Heart left ventricle (tissue), 16 donors: ENCODE results near the gene TGIF1. TPM values are rescaled to one million over a fixed set of nuclear protein-coding genes. Genes with fewer than 3 reads are reported as not detected.
A peak's percentile ranks its signal among the peaks of the same experiment; 100 is the strongest.

Source experiments
- ATAC-seq, 4 donors: fragments of 200-7000 bp; cut with Tn5 transposase; one replicate each; pipeline ENCODE4 v1.9.1; 2020 to 2022; ENCODE audit warnings: moderate library complexity in 4 of 4, mild to moderate bottlenecking in 3 of 4, moderate number of reproducible peaks in 1 of 4
- DNase-seq, 5 donors: peaks; one replicate each; pipeline ENCODE4 v3.0.0-alpha.2; 2020
- H3K27ac ChIP-seq, 12 donors: fragments of 200-600 bp; sonication (generic) in 4 of 12; one replicate each; pipeline versions ENCODE4 v1.5.0 to v1.8.0; 2016 to 2022; ENCODE audit warnings: mild to moderate bottlenecking in 2 of 12
- H3K27me3 ChIP-seq, 9 donors: fragments of 200-600 bp; sonication (generic) in 2 of 9; one replicate each; pipeline versions ENCODE4 v1.5.1 to v1.8.0; 2016 to 2022; ENCODE audit warnings: mild to moderate bottlenecking in 3 of 9
- H3K36me3 ChIP-seq, 9 donors: fragments of 200-600 bp; sonication (generic) in 2 of 9; one replicate each; pipeline versions ENCODE4 v1.5.0 to v1.8.0; 2018 to 2022; ENCODE audit warnings: mild to moderate bottlenecking in 2 of 9
- H3K4me1 ChIP-seq, 12 donors: fragments of 200-600 bp; sonication (generic) in 4 of 12; one replicate each; pipeline versions ENCODE4 v1.5.0 to v1.8.0; 2016 to 2022; ENCODE audit warnings: mild to moderate bottlenecking in 3 of 12
- H3K4me3 ChIP-seq, 12 donors: fragments of 200-600 bp; sonication (generic) in 4 of 12; one replicate each; pipeline versions ENCODE4 v1.5.0 to v1.8.0; 2017 to 2022; ENCODE audit warnings: mild to moderate bottlenecking in 9 of 12, moderate library complexity in 4 of 12
- H3K9me3 ChIP-seq, 12 donors: fragments of 200-600 bp; sonication (generic) in 4 of 12; one replicate each; pipeline versions ENCODE4 v1.5.0 to v1.8.0; 2016 to 2022; ENCODE audit warnings: mild to moderate bottlenecking in 1 of 12
- POLR2A ChIP-seq, 2 donors: fragments of 450-650 bp; IDR thresholded peaks; one replicate each; pipeline ENCODE4 v1.6.1; 2017; ENCODE audit warnings: antibody characterized with exemption in 2 of 2, mild to moderate bottlenecking in 2 of 2, moderate library complexity in 2 of 2
- WGBS, 4 donors: extraction: QIAGEN DNeasy Blood & Tissue Kit in 2 of 4; methylation state at CpG; one replicate each; pipeline versions ENCODE4 v1.1.5 to v1.1.7; 2013 to 2018; 5-methylcytosine and 5-hydroxymethylcytosine counted together
- intact Hi-C, 10 donors: fragments of 100-400 bp; cut with DNase I; formaldehyde crosslinking; loops; one replicate each; pipeline versions ENCODE4 v1.11.1 to v1.14.2; 2022
- polyA plus RNA-seq, 2 donors: library from polyadenylated mRNA; stranded (reverse); fragments of 200-250 nt; gene quantifications; one replicate each; pipeline ENCODE4 v1.2.3, GENCODE V29; 2013
- total RNA-seq, 9 donors: library from RNA; depleted of rRNA in 2 of 9; stranded (reverse); fragments of >200 nt in 2 of 9; fragmentation: NEBNext Ultra II Directional in 3 of 9; extraction: Animal tissue kit (Norgen Biotek cat#: 25700) in 3 of 9; gene quantifications; one replicate each; pipeline versions ENCODE4 v1.1.0 to v1.2.4, GENCODE V29; 2016 to 2023
- TF ChIP-seq, protein P1 (sequence below), 12 donors: fragments of 200-600 bp; sonication (generic) in 4 of 12; IDR thresholded peaks; one replicate each; pipeline versions ENCODE4 v1.5.0 to v1.8.0; 2018 to 2022; ENCODE audit warnings: antibody characterized with exemption in 12 of 12, mild to moderate bottlenecking in 5 of 12
- donor health status: ischemic (EF 13 %, LVEDD 7.1; RV severe dilation, severe dysfunction).
- donor health status: healthy with polysubstance abuse.
- donor health status: DM: no; HTN: yes; CAD: no.
- donor health status: DM: no; HTN: no; CAD: no.
- donor health status: ischemic (EF 25% LVEDD 6.9; RV normal size, moderate dysfunction).
- donor health status: ischemic (EF 25% LVEDD 5.7; RV mildly dilated, moderate dysfunction).
- donor health status: healthy.
- donor health status: DM: yes; HTN: yes; CAD: no.
- donor health status: ischemic (EF 35%, LVEDD 5.7; RV mildly dilated, moderate dysfunction).
- donor health status: nonischemic (EF 11% LVEDD 7.7; RV severe dilation, severe dysfunction).
- donor health status: DM: yes; HTN: yes; CAD: no.
- donor health status: PGD.
- donor health status: ischemic (EF 29% LVEDD 5.4; RV normal size, mild dysfunction).
- donor health status: nonischemic (EF 23%, LVEDD 6.1; RV moderate dilation, normal function).

TGIF1 gene
- total and polyA plus RNA-seq, 11 donors = 5.0 to 37.5 (median 15.4) TPM

DNA sequence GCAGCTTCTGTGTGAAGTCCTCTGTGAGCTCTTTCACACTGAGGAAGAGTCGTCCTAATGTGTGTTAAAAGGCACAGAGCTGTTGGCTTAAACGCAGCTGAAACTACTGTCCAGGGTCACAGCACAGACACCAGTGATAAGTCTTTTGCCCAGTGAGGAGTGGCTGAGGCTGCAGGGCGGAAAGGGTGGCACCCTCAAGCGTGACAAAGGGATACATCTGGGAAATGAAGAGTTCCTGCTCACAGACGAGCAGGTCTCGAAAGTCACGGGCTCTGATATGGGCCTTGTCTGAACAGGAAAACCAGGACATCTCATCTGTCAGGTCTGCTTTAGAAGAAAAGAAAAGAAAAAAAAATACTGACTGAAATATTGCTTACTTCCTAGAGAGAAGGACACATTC is 36.5 kb downstream of the TGIF1 start:
- no peak overlapping the region for H3K27ac ChIP-seq
- no peaks in the 10 kb centered on the region for H3K9me3 ChIP-seq
- H3K36me3 ChIP-seq = no peaks in the 10 kb centered on the region
- ATAC-seq (peak in 1 of 4 donors; percentile 26), DNase-seq (no peak)
- intact Hi-C loops = no loop called here
- TF ChIP-seq POLR2A (IDR thresholded peaks at IDR 0.05) = no peak
- TF ChIP-seq, protein P1, sequence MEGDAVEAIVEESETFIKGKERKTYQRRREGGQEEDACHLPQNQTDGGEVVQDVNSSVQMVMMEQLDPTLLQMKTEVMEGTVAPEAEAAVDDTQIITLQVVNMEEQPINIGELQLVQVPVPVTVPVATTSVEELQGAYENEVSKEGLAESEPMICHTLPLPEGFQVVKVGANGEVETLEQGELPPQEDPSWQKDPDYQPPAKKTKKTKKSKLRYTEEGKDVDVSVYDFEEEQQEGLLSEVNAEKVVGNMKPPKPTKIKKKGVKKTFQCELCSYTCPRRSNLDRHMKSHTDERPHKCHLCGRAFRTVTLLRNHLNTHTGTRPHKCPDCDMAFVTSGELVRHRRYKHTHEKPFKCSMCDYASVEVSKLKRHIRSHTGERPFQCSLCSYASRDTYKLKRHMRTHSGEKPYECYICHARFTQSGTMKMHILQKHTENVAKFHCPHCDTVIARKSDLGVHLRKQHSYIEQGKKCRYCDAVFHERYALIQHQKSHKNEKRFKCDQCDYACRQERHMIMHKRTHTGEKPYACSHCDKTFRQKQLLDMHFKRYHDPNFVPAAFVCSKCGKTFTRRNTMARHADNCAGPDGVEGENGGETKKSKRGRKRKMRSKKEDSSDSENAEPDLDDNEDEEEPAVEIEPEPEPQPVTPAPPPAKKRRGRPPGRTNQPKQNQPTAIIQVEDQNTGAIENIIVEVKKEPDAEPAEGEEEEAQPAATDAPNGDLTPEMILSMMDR (IDR thresholded peaks at IDR 0.05) = no peak
- H3K4me3 ChIP-seq = no peak overlapping the region
- no peaks in the 10 kb centered on the region for H3K27me3 ChIP-seq
- no peaks in the 10 kb centered on the region for H3K4me1 ChIP-seq
- WGBS, 4 donors = 58 to 60% (median 58%) methylated on average over 7 of the region's 7 CpGs

DNA sequence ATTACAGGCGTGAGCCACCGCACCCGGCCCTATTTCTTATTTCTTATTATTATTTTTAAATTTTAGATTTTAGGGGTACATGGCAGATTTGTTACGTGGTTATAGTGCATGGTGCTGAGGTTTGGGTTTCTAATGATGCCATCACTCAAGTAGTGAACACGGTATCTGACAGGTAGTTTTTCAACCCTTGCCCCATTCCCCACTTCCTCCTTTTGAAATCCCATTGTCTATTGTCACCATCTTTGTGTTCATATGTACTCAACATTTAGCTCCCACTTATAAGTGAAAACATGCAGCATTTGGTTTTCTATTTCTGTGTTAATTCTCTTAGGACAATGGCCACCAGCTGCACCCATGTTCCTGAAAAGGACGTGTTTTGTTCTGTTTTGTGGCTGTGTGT is 39.5 kb downstream of the TGIF1 start:
- no peak for DNase-seq
- TF ChIP-seq, protein P1 (IDR thresholded peaks at IDR 0.05) = no peak
- TF ChIP-seq POLR2A (IDR thresholded peaks at IDR 0.05) = no peak
- 92 to 94% (median 93%) methylated on average over 6 of the region's 6 CpGs for WGBS, 4 donors
- Histone ChIP-seq H3K9me3 (no peaks in the 10 kb centered on the region), H3K27ac (no peak overlapping the region), H3K4me1 (no peaks in the 10 kb centered on the region), H3K36me3 (no peaks in the 10 kb centered on the region), H3K27me3 (no peaks in the 10 kb centered on the region), H3K4me3 (no peak overlapping the region)
- intact Hi-C loops = no loop called here
- no peak for ATAC-seq

DNA sequence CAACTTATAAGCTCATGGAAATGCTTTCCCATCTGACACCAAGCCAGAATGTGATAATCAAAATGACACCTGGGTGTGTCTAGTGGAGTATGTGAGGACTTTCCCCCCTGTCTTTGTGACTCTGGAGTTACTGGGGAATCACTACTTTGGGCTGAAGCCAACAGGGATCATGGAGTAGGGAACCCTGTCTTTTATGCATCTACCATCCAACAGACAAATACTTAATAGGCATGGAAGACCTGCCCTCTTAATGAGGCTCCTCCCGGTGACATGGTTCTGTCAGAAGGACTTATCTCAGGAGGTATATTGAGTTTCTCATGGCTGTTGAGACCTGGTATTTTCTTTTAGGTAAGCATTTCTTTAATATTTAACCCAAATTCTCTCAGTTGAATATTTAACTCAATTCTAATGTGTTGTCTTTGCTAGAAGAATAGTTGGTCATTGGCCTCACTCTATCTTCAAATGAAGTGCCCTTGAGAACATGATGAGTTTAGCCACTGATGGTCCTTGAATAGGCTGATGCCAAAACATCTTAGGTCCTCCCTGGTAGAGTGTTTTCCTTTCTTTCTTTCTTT is 42.1 kb downstream of the TGIF1 start:
- intact Hi-C loops = no loop called here
- ATAC-seq = no peak
- no peaks in the 10 kb centered on the region for H3K36me3 ChIP-seq
- no peak overlapping the region for H3K4me3 ChIP-seq
- no peak for DNase-seq
- TF ChIP-seq, protein P1 (IDR thresholded peaks at IDR 0.05) = no peak
- no peak for TF ChIP-seq POLR2A (IDR thresholded peaks at IDR 0.05)
- H3K27ac ChIP-seq = no peak overlapping the region
- no peaks in the 10 kb centered on the region for H3K9me3 ChIP-seq
- 0 to 100% (median 43%) methylated on average over 1 of the region's 1 CpG for whole genome bisulfite sequencing, 4 donors
- no peaks in the 10 kb centered on the region for H3K4me1 ChIP-seq
- H3K27me3 ChIP-seq = no peaks in the 10 kb centered on the region

DNA sequence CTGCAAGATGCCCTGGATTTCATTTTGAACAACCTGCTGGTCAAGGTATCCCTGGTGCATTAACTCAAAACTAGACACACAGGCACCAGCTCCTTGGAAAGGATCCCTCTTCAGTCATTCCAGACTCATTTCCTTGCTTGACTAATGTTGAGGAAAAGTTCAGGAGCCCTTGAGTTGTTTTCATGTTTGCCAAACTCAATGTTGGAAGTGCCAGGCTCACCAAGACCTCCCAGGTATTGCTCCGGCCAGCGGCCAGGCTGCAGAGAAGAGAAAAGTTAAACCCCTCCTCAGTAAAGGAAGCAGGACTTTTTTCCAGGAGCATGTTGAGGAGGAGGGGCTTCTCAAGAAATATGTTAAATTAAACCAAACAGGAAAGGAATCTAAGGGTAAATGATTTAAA is 42.7 kb downstream of the TGIF1 start:
- Histone ChIP-seq H3K27ac (no peak overlapping the region), H3K36me3 (no peaks in the 10 kb centered on the region), H3K9me3 (no peaks in the 10 kb centered on the region), H3K4me1 (no peaks in the 10 kb centered on the region), H3K27me3 (no peaks in the 10 kb centered on the region), H3K4me3 (no peak overlapping the region)
- DNase-seq (no peak), ATAC-seq (no peak)
- 88 to 92% (median 90%) methylated on average over 2 of the region's 2 CpGs for WGBS, 4 donors
- intact Hi-C loops = no loop called here
- TF ChIP-seq POLR2A (IDR thresholded peaks at IDR 0.05) = no peak
- TF ChIP-seq, protein P1 (IDR thresholded peaks at IDR 0.05) = no peak
